A549 (cell line): ENCODE results near the gene CHURC1.

ENCODE experiments used
- CHD2 ChIP-seq: fragments of 150-350 bp; IDR thresholded peaks from 2 replicates; pipeline ENCODE4 v1.6.1; 2014; ENCODE audit warnings: low read length; ENCODE audit not compliant: partially characterized antibody
- FOSL2 ChIP-seq, 2 experiments: fragments of 450-650 bp in 1 of 2; fragments of >200 bp in 1 of 2; sonication (Bioruptor Twin) in 1 of 2; formaldehyde crosslinking; IDR thresholded peaks; 2 replicates each; pipeline versions ENCODE4 v1.5.0 to v1.6.1; 2016 to 2020; ENCODE audit warnings: mild to moderate bottlenecking in 1 of 2, moderate library complexity in 1 of 2
- JUNB ChIP-seq: fragments of >200 bp; sonication (Bioruptor Twin); formaldehyde crosslinking; IDR thresholded peaks from 2 replicates; pipeline ENCODE4 v1.6.1; 2016
- KDM5A ChIP-seq: fragments of 200-600 bp; sonication (generic); IDR thresholded peaks from 2 replicates; pipeline ENCODE4 v1.6.1; 2016; ENCODE audit warnings: antibody characterized with exemption, mild to moderate bottlenecking
- POLR2A ChIP-seq: IDR thresholded peaks from 2 replicates; pipeline ENCODE4 v1.6.1; 2012; ENCODE audit warnings: mild to moderate bottlenecking, low read length
- RAD21 ChIP-seq, 2 experiments: fragments of >200 bp in 1 of 2; sonication (Bioruptor Twin) in 1 of 2; formaldehyde crosslinking in 1 of 2; IDR thresholded peaks in 1 of 2; conservative IDR thresholded peaks in 1 of 2; 2 replicates in 1 of 2; 3 replicates in 1 of 2; pipeline ENCODE4 v1.6.1; 2012 to 2018; ENCODE audit warnings: inconsistent platforms in 1 of 2
- RNF2 ChIP-seq: fragments of 200-600 bp; sonication (generic); IDR thresholded peaks from 2 replicates; pipeline ENCODE4 v1.6.1; 2016; ENCODE audit warnings: low read depth, mild to moderate bottlenecking, antibody characterized with exemption, moderate library complexity, borderline replicate concordance
- TP53 ChIP-seq: fragments of 250-450 bp; sonication (Bioruptor Pico); IDR thresholded peaks from 2 replicates; pipeline ENCODE4 v1.5.0; 2021; ENCODE audit warnings: mild to moderate bottlenecking, moderate library complexity
- TF ChIP-seq, protein P1 (sequence below): fragments of >200 bp; sonication (Bioruptor Twin); formaldehyde crosslinking; IDR thresholded peaks from 3 replicates; pipeline ENCODE4 v1.5.1; 2016
- TF ChIP-seq, protein P2 (sequence below): fragments of >200 bp; sonication (Bioruptor Twin); formaldehyde crosslinking; IDR thresholded peaks from 2 replicates; pipeline ENCODE4 v1.6.1; 2016
- TF ChIP-seq, protein P3 (sequence below): IDR thresholded peaks from 2 replicates; pipeline ENCODE4 v1.6.1; 2012

- TF ChIP-seq POLR2A (no peak), KDM5A (no peak), FOSL2 (IDR thresholded peaks at IDR 0.05) (no peak), FOSL2 (CRISPR knock-in tag; IDR thresholded peaks at IDR 0.05) (no peak), RNF2 (no peak), RAD21 (conservative IDR thresholded peaks at IDR 0.05 in 1 of 2, IDR thresholded peaks at IDR 0.05 in 1 of 2) (no peak), TP53 (no peak), JUNB (no peak), CHD2 (no peak)
- TF ChIP-seq, protein P1, sequence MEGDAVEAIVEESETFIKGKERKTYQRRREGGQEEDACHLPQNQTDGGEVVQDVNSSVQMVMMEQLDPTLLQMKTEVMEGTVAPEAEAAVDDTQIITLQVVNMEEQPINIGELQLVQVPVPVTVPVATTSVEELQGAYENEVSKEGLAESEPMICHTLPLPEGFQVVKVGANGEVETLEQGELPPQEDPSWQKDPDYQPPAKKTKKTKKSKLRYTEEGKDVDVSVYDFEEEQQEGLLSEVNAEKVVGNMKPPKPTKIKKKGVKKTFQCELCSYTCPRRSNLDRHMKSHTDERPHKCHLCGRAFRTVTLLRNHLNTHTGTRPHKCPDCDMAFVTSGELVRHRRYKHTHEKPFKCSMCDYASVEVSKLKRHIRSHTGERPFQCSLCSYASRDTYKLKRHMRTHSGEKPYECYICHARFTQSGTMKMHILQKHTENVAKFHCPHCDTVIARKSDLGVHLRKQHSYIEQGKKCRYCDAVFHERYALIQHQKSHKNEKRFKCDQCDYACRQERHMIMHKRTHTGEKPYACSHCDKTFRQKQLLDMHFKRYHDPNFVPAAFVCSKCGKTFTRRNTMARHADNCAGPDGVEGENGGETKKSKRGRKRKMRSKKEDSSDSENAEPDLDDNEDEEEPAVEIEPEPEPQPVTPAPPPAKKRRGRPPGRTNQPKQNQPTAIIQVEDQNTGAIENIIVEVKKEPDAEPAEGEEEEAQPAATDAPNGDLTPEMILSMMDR, result no peak
- TF ChIP-seq, protein P2, sequence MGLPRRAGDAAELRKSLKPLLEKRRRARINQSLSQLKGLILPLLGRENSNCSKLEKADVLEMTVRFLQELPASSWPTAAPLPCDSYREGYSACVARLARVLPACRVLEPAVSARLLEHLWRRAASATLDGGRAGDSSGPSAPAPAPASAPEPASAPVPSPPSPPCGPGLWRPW, result no peak
- TF ChIP-seq, protein P3, sequence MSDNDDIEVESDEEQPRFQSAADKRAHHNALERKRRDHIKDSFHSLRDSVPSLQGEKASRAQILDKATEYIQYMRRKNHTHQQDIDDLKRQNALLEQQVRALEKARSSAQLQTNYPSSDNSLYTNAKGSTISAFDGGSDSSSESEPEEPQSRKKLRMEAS, result no peak
Observed at GRCh38 chr14:64927031-64927430, 12.8 kb downstream of the CHURC1 start.
